GM21723 (cell line): ENCODE results near the gene TNFRSF1A.
"Not testable (repeated sequence)": the region's sequence is repeated elsewhere in the genome, so short reads cannot be mapped to it uniquely, and the experiment has no call there.

Source experiments
- ATAC-seq: cut with Tn5 transposase; IDR thresholded peaks from one replicate; pipeline ENCODE4 v1.9.1; 2021; ENCODE audit warnings: mild to moderate bottlenecking, moderate library complexity; ENCODE audit not compliant: unreplicated experiment

Gene TNFRSF1A

GRCh38 chr12:6338536-6338935 lies 3.3 kb downstream of the TNFRSF1A start:
- ATAC-seq: not testable (repeated sequence)

GRCh38 chr12:6337958-6338433 lies 3.9 kb downstream of the TNFRSF1A start:
- ATAC-seq: no peak

GRCh38 chr12:6336889-6337853 lies 4.7 kb downstream of the TNFRSF1A start:
- no peak for ATAC-seq

GRCh38 chr12:6336079-6336888 lies 5.6 kb downstream of the TNFRSF1A start:
- peak; percentile 14 for ATAC-seq

GRCh38 chr12:6335451-6336078 lies 6.3 kb downstream of the TNFRSF1A start:
- peak; percentile 73 for ATAC-seq

- no peak for ATAC-seq
Measured at GRCh38 chr12:6334940-6335450, 6.9 kb downstream of the TNFRSF1A start.

- no peak for ATAC-seq
Measured at GRCh38 chr12:6334359-6334758, 7.5 kb downstream of the TNFRSF1A start.

- ATAC-seq: no peak
Measured at GRCh38 chr12:6333566-6333965, 8.3 kb downstream of the TNFRSF1A start.

GRCh38 chr12:6333029-6333428 lies 8.8 kb downstream of the TNFRSF1A start:
- ATAC-seq: no peak

- no peak for ATAC-seq
Measured at GRCh38 chr12:6332459-6332858, 9.4 kb downstream of the TNFRSF1A start.

- no peak for ATAC-seq
Measured at GRCh38 chr12:6330999-6331714, 10.7 kb downstream of the TNFRSF1A start.

GRCh38 chr12:6330192-6330591 lies 11.7 kb downstream of the TNFRSF1A start:
- no peak for ATAC-seq

GRCh38 chr12:6329703-6330064 lies 12.2 kb downstream of the TNFRSF1A start:
- ATAC-seq: no peak

- no peak for ATAC-seq
Measured at GRCh38 chr12:6328945-6329702, 12.8 kb downstream of the TNFRSF1A start.

- ATAC-seq: no peak
Measured at GRCh38 chr12:6328045-6328779, 13.7 kb downstream of the TNFRSF1A start.

- no peak for ATAC-seq
Measured at GRCh38 chr12:6327229-6328041, 14.4 kb downstream of the TNFRSF1A start.

- no peak for ATAC-seq
Measured at GRCh38 chr12:6326316-6327228, 15.3 kb downstream of the TNFRSF1A start.
